HG03175 (cell line): ENCODE results near the gene ASIC1.

Experiments used
- ATAC-seq: cut with Tn5 transposase; IDR thresholded peaks from one replicate; pipeline ENCODE4 v1.9.1; 2021; ENCODE audit warnings: mild to moderate bottlenecking, moderate library complexity; ENCODE audit not compliant: unreplicated experiment

The ASIC1 gene

GRCh38 chr12:50040657-50041056 lies 16.7 kb upstream of the ASIC1 start:
- ATAC-seq, result no peak

GRCh38 chr12:50041062-50041860 lies 16.1 kb upstream of the ASIC1 start:
- no peak for ATAC-seq

DNA sequence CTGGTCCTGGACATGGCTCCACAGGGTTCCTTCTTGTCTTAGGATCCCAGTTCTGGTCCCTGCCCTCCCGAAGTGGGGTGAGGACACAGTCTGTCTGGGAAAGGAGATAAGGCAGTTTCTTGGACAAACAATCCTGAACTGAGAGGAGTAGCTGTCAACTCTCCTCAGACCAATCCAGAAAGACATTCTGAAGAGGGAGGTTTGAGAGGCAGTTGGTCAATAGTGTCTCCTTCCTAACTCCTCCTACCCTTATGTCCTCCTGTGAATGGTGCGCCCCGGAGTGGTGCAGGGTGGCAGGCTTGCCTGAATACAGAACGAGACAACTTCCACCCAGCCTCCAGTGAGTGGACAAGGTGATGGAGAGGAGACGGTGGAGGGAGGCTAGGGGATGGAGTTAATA lies 15.4 kb upstream of the ASIC1 start:
- no peak for ATAC-seq

GRCh38 chr12:50042693-50043092 lies 14.7 kb upstream of the ASIC1 start:
- no peak for ATAC-seq

- no peak for ATAC-seq
Measured at GRCh38 chr12:50043308-50043707, 14.1 kb upstream of the ASIC1 start.

GRCh38 chr12:50043854-50044253 lies 13.5 kb upstream of the ASIC1 start:
- no peak for ATAC-seq

GRCh38 chr12:50047693-50048250 lies 9.6 kb upstream of the ASIC1 start:
- no peak for ATAC-seq

DNA sequence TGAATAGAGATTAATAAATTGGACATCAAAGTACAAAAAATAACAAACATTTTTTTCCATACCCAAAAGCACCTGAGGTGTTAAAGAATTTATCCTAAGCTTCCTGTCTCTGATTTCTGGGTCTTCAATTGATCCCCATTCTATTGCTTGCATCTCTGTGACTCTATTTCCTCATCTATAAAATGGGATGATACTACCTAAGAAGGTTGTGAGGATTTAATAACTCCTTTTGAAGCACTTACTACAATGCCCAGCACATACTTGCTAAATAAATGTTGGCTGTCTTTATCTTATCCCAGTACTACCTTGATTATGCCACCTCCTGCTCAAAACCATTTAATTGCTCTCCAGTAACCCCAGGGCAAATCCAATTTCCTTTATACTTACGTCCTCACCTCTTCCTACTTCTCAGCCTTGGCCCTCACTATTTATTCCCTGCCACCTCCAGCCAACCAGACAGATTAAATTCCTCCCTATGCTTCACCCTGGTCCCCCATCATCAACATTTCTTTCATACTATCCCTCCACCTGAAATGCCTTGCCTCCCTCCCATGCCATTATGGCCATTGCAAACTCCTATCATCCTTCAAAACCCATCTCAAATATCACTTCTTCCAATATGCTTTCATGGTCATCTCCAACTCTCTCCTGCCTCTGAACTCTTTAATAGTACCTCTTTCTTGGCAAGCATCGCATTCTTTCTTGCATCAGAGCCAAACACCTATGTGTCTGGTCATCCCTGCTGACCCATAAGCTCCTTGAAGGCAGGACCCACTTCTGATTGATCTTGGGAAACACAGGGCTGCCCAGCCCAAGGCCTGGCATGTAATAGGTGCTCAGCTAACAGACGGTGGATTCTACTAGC lies 7.9 kb upstream of the ASIC1 start:
- no peak for ATAC-seq

DNA sequence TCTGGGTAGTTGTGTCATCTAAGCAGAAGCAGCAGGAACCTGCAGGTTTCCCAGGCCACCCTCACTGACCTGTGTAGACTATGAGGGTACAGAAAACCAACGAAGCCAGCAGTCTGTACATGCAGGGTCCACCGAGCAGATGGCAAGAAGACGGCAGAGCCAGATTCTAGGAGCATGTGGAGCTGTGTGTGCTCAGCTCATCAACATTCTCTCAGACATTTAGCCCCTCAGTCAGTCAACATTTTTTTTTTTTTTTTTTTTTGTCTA lies 7.3 kb upstream of the ASIC1 start:
- ATAC-seq, result no peak

DNA sequence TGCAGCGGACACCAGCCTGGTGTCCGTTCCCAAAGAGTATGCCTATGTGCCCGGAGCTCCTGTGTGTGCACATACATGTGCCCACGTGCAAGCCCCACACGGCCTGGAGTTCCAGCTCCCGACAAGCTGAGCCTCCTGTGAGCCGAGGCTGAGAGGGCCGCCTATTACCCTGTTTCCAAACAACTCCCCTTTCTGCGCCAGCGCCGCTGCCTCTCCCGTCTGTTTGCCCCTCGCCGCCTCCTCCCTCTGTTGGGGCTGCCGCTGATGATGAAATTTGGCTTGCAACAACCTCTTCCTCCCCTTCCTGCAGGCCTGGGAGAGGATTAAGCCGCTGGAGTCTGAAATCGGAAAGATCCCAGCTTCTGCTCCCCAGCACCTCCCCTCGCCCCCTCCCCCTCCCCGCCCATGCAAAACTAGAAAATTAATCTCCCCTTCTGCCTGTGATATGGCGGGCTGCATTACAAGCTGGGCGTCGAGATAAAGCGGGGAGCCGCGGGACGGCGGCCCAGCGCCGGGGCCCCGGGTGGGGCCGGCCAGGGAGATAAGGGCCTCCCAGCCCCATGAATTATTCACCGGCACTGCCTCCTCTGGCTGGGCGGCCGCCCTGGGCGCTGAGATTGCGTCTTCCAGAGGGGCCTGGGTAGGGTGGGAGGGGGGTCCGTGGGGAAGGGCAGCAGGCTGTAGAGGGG lies 6.8 kb upstream of the ASIC1 start:
- no peak for ATAC-seq

DNA sequence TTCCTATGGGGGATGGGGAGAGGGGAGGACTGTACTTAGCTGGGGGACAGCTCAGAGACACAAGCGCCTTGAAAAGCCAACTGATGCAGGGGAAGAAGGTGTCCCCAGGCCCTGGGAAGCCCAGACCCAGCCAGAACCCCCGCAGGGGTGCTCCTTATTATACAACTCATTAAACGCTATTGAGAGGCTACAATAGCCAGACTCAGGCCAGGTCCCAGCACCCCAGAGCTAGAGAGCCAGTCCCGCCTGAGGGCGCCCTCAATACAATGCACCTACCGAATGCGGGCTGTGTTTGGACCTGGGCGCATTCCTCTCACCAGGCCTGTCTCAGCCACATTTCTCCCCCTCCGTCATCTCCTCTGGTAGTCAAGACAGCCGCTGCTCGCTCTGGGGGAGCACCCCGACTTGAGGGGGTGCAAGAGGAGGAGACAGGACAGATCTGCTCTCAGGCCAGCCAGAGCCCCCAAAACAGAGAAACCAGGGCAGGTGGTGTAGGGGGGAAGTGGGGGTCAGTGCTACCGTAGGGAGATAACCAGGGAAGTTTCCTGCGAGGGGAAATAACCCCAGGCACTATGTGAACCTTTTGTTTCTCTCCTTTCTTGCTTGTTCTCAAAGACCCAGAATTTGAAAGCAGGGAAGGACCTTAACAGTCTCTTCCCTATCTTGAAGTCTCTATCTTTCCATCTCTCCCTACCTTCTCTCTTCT lies 6.1 kb upstream of the ASIC1 start:
- no peak for ATAC-seq

- ATAC-seq, result no peak
Measured at GRCh38 chr12:50052544-50052943, 4.9 kb upstream of the ASIC1 start.

DNA sequence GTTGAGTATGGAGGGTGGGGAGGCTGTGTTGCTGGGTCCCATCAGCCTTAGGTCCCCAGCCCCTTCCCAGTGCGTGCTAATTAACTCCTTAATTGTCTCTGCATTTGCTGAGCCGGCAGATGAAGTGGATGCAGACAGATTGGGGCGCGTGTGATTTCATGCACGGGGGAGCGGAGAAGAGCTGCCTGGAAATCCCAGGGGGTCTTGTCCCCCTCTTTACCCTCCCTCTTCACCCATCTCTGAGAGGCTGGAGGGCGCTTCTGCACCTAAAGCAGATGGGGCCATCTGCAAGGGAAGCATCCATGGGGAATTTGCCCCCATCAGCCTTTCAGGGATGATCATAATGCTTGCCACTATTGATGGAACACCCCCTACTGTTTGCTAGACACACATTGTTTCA lies 4.4 kb upstream of the ASIC1 start:
- ATAC-seq, result no peak

GRCh38 chr12:50053583-50053982 lies 3.8 kb upstream of the ASIC1 start:
- ATAC-seq, result no peak

DNA sequence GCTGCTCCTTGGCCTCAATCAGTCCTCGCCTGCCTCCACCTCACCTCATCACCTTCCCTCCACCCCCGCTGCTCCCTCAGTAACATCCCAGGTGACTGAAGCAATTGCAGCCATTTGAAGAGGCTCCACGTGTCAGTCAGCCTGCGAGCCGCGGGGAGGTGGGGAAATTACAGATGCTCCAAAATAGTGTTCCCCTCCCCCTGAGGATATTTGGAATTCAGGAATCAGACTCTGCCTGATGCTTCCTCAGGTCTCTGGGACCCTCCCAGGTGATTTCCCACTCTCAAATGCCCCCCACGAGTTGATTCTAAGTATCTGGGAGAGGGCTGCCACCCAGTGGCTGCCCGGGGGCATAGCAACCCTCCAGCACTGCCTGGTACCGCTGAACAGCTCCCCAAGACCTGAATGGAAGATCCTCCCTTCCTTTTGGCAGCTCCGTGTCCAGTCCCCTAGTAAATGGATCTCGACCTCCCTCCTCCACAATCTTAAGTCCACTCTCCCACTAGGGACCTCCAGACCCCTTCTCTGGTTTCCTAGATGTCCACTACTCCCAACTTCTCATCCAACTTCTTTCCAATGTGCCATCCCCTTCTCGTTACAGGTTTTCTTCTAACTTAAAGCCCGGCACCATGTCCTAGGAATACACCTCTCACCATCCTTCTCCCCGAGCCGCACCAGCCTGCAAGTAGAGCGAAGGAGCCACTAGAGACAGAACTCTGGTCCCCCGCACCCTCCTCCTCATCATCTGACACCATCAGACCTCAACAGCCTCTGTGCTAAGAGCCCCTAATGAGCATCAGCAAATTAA lies 1.4 kb upstream of the ASIC1 start:
- no peak for ATAC-seq

GRCh38 chr12:50056639-50056976 lies 788 bp upstream of the ASIC1 start:
- no peak for ATAC-seq

GRCh38 chr12:50057896-50058670 lies 687 bp downstream of the ASIC1 start:
- no peak for ATAC-seq

DNA sequence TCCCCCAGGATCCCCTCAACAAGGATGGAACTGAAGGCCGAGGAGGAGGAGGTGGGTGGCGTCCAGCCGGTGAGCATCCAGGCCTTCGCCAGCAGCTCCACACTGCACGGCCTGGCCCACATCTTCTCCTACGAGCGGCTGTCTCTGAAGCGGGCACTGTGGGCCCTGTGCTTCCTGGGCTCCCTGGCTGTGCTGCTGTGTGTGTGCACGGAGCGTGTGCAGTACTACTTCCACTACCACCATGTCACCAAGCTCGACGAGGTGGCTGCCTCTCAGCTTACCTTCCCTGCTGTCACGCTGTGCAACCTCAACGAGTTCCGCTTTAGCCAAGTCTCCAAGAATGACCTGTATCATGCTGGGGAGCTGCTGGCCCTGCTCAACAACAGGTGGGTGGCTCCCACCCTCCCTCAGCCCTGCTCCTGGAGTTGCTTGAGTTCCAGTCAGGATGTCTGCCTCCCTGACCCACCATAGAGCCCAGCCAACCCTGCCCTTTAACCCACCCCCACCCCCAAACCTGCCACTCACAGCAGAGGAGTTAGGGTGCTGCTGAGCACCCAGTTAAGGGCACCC lies 1.4 kb downstream of the ASIC1 start:
- ATAC-seq, result no peak

- ATAC-seq, result no peak
Measured at GRCh38 chr12:50059440-50060119, 2.2 kb downstream of the ASIC1 start.
